ENCODE results near the gene OPCML.

Gene OPCML

DNA sequence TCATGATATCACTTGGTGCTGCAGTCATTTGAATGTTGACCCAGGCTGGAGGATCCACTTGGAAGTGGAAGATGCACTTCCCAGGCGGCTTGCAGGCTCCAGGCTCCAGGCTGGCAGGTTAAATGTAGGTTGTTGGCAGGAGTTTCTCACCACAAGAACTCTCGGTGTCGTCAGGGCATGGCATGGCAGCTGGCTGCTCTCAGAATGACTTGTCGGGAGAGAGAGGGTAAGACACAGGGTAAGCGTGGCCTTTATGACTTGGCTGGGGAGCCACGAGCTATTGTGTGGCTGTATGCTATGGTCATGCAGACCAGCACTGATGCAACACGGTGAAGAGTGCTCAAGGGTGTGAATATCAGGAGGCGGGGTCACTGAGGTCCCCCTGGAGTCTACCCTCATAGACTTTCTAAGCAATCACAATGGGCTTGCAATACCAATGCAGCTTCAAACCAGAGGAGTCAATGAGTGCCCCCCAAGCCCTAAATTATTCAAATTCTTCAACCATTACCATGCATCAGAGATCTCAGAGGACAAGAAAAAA is 1027.7 kb downstream of the OPCML start:
- DNase-seq = no peak

GRCh38 chr11:132501356-132501755 is 1030.9 kb downstream of the OPCML start:
- DNase-seq = no peak

- DNase-seq = no peak
These were observed 1032.6 kb downstream of the OPCML start for GRCh38 chr11:132499661-132500060.

DNA sequence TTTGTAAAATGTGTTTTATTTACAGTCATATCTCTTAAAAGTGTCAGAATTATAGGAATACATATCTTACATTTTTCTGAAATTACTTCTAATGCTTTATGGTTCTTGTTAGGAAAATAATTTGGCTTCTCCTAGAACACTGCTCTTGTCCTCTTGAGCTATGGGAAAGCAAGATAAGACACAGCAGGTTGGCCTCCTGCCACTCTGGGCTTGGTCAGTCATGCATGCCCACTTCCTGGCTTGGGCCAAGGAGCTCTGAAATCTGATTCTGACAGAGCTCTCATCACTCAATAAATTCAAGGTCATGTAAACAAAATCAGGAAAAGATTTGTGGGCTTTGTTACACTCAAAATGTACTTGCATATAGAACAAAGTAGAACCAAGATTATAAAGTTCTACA is 1036.0 kb downstream of the OPCML start:
- no peak for DNase-seq

DNA sequence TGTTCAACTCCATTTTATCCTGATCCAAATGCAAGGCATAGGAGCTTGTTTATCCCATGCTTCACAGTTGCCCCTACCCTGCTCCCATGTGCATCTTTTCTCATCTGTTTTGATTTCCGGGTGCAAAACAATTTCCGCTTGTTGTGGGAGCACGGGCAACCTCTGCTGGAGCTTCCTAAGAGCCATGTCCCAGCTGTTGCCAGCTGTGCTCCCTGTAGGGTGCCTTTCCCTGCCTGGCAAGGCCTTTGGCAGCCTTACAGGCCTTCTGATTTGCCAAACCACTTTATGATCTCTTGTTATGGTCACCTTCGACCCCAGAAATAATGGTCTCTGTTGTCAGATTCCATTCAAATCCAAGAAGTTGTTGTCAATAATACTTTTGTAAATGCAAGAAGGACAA is 1038.5 kb downstream of the OPCML start:
- no peak for DNase-seq

DNA sequence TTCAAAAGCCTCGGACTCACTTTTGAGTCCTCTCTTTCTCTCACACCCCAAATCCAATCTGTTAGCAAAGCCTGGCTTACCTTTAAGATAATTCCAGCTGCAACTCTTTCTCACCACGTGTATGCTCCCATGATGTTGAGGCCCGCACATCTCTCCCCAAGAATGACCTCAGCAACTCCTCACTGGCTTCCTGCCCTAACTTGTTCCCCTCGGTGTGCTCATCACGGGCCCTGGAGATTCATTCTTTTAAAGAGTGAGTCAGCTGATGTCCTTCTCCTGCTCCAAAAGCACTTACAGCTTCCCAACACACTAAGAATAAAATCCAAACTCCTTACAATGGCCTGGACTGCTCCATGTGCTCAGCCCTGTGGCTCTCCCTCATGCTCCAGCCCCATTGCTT is 1041.3 kb downstream of the OPCML start:
- DNase-seq = no peak

GRCh38 chr11:132486060-132486459 is 1046.2 kb downstream of the OPCML start:
- no peak for DNase-seq

DNA sequence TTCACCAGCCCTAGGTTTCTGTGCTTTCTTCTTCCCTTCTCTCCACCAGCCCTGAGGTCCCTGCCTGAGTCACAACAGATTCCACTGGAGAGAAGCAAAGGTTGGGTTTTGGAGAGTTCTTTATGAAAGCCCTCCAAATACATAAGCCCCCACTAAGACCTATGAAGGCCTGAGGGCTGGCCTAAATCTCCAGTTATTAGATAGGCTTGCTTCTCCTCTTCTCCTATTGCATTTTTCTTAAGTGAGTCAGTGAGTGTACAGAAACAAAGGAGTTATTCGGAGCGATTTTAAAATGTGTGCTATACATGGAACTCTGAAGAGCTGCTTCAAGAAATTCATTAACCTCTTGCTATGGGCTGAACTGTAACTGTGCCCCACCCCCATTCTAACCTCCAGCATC is 1057.3 kb downstream of the OPCML start:
- no peak for DNase-seq

GRCh38 chr11:132472411-132473172 is 1059.7 kb downstream of the OPCML start:
- no peak for DNase-seq

DNA sequence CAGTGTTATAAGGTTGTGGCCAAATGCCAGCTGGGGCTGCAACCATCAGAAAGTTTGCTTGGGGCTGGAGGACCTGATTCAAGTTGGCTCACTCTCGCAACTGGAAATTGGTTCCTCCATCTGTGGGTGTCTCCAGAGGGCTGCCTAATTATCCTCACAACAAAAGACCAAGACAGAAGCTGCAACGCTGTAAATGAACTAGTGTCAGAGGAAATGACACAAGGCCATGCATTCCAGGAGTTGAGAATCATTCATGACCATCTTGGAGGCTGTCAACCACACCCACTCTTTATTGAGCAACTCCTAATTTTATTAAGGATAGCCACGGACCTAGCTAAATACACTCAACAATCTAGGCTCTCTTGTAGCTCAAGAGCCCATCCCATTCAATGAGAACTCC is 1060.8 kb downstream of the OPCML start:
- no peak for DNase-seq

DNA sequence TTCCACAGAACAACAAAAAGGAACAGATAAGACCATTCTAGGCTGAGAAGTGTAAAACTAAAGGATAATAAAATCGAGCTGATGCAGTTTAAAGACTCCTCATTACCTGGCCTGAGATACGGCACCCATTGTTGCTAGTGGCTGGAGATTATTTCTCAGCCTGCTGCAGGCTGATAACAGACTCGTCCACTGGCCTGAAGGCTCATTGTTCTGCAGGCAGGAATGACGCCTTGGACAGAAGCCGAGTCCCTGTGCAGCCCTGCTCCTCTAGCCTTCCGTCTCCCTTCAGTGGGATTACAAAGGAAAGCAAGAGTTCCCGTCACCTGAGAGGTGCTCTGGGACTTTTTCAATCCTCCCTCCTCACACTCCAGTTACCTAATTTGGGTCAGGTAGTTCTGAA is 1065.3 kb downstream of the OPCML start:
- no peak for DNase-seq

DNA sequence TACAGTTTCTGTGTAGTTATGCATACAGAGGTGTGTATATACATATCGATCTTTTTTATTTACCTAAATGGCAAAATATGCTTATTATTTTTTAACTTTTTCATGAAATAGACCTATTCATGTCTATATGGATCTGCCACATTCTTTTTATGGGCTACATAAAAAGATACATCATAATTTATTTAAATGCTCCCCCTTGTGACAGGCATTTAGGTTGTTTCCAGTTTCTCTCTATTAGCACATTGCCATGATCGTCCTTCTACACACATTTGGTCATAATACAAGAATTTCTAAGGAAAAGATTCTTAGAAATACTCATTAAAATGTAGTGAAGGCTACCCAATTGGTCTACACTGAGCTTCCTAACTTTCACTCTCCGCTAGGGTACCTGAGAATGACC is 1067.4 kb downstream of the OPCML start:
- DNase-seq = no peak

DNA sequence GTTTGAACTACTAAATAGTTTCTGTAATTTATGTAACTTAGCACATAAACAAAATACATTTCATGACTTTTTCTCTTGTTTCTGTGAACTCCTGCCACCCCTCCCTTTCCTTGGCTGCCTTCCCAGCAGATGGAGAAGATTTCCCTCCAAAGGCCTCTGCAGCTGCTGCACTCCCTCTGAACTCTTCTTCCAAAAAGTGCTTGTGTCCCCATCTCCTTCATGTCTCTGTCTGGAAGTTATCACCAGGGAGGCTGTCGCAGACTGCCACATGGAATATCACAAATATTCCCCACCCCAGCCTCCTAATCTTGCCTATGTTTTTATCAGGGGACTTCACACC is 1068.3 kb downstream of the OPCML start:
- no peak for DNase-seq

GRCh38 chr11:132463295-132464002 is 1068.9 kb downstream of the OPCML start:
- no peak for DNase-seq

DNA sequence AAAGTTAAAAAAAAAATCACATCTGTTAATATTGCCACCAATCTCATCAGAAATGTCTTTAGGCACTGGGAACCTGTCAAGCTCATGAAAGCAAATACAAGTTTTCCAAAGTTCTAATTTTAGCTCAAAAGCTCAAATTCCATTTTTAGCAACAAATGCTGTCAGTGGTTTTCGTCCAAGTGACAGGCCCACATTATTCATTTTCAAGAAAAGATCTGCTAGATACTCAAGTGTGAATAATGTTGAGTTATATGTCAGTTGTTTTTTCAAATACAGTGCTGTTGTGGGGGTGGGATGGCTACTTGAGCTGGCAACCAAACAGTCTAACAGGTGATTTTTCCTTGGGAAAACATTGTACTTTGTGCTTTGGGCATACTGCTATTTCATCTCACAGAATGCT is 1072.6 kb downstream of the OPCML start:
- no peak for DNase-seq

- DNase-seq = no peak
These were observed 1074.9 kb downstream of the OPCML start for GRCh38 chr11:132457445-132457844.

DNA sequence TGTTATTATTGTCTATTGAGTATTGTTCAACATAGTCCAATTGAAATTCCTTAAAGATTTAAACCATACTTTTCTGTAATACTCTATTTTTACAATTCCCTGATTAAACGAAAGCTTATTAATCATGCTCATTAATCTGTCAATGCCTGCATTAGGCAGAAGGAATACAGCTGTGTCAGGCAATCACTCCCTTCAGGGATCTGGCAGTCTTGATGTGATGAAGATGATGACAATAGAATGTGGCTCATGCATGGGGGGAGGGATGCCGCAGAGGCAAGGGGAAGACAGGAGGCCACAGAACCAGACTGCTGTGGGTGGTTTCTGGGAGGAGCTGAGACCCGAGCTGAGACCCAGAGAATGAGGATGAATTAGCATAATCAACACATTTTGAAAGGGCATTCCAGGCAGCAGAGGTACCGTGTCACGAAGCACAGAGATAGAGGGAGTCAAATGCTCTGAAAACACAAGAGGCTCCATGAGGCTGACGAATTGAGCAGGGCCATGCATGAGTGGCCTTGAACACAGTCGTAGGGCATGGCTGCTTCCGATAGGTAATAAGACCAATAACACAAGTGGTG is 1075.5 kb downstream of the OPCML start:
- no peak for DNase-seq

DNA sequence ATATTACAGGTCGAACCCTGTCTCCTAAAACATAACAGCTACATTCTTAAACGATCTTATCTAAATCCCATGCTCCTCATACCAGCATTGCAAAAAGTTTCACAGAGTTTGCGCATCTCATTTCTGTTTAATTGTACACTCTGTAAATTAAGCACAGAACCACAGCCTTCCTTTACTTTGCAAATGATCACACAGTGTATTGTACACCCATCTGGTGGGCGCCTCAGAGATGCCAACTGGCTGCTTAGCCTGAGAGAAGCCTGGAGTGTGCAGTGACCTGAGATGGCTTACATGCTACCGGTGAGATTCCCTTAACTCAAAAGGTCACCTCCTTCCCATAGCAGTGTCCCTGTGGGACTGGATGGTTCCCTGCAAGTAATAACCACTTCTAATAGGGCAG is 1077.3 kb downstream of the OPCML start:
- no peak for DNase-seq

GRCh38 chr11:132453406-132453805 is 1078.9 kb downstream of the OPCML start:
- DNase-seq = no peak

DNA sequence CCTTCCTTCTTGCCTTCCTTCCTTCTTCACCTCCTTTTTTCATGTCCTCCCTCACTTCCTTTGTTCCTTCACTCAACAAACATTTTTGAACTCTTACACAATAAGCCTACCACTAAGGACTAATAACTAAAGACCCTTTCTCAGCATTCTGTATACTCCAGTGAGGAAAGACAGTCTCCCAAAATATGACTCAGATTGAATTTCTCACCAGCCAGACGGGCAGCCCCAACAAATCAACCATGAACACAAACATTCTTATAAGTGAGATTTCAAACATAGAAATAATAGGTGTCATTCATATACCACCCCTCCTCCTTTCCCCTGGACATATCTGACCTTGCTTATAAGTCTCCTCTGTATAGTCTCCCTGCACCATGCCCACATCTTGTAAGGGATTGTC is 1079.7 kb downstream of the OPCML start:
- no peak for DNase-seq

- DNase-seq = no peak
These were observed 1080.2 kb downstream of the OPCML start for GRCh38 chr11:132451942-132452601.

- DNase-seq = no peak
These were observed 1081.7 kb downstream of the OPCML start for GRCh38 chr11:132450631-132451030.

- no peak for DNase-seq
These were observed 1083.8 kb downstream of the OPCML start for GRCh38 chr11:132448334-132448995.
